HCT116 (cell line): Measurements from ENCODE around the gene CENPX. TPM values are rescaled to one million over a fixed set of nuclear protein-coding genes. Genes with fewer than 3 reads are reported as not detected.

ENCODE experiments used
- ATAC-seq: fragments of 200-7000 bp; cut with Tn5 transposase; 2 replicates; pipeline ENCODE4 v1.9.1; 2020; ENCODE audit warnings: mild to moderate bottlenecking, moderate library complexity
- BruUV-seq: library from RNA; stranded (reverse); fragments of 400-500 nt; replicated peaks from 2 replicates; lab custom pipeline; 2021; lab: Mats Ljungman, UMichigan
- CTCF ChIA-PET: fragments of 300-600 bp; sonication (Branson Sonifier 250); formaldehyde crosslinking; loops from one replicate; lab custom pipeline; 2021; ENCODE audit warnings: antibody characterized with exemption; lab: Charles Lee
- POLR2A ChIA-PET: fragments of 300-600, 350-600 bp; sonication (Branson Sonifier 250); formaldehyde crosslinking; loops from one replicate; lab custom pipeline; 2021; ENCODE audit warnings: antibody characterized with exemption; lab: Charles Lee
- RAD21 ChIA-PET, 2 experiments: fragments of 300-600 bp; sonication (Branson Sonifier 250); formaldehyde crosslinking; loops; one replicate each; lab custom pipeline; 2023; ENCODE audit warnings: low total read pairs in 2 of 2; ENCODE audit not compliant: uncharacterized antibody in 2 of 2, unreplicated experiment in 2 of 2, low non-redundant PET in 1 of 2; lab: Charles Lee
- DNase-seq: peaks from one replicate; pipeline ENCODE4 v3.0.0-alpha.2; 2010; ENCODE audit warnings: low read depth, low spot score
- H2AFZ ChIP-seq: fragments of 200-600 bp; shearing (Covaris generic), sonication (generic); 2 replicates; pipeline ENCODE4 v1.6.1; 2017; ENCODE audit warnings: low read depth, mixed run types, mixed read lengths, antibody characterized with exemption, low read length; ENCODE audit not compliant: poor library complexity, severe bottlenecking
- H3K27ac ChIP-seq: 2 replicates; pipeline ENCODE4 v1.5.1; 2012; ENCODE audit warnings: low read depth, low read length
- H3K27me3 ChIP-seq: fragments of 200-600 bp; sonication (generic); 2 replicates; pipeline ENCODE4 v1.6.1; 2016; ENCODE audit warnings: mixed run types, low read length, mixed read lengths; ENCODE audit not compliant: insufficient read depth
- H3K36me3 ChIP-seq, 2 experiments: fragments of 200-500 bp in 1 of 2; fragments of 200-600 bp in 1 of 2; sonication (Bioruptor generic) in 1 of 2; sonication (generic) in 1 of 2; 2 replicates each; pipeline versions ENCODE4 v1.5.1 to v1.6.1; 2014 to 2016; ENCODE audit warnings: low read length in 2 of 2, inconsistent platforms in 1 of 2, mixed read lengths in 1 of 2, mixed run types in 1 of 2; ENCODE audit not compliant: insufficient read depth in 2 of 2, control insufficient read depth in 1 of 2
- H3K4me1 ChIP-seq, 2 experiments: fragments of 200-600 bp in 1 of 2; sonication (generic) in 1 of 2; 2 replicates each; pipeline versions ENCODE4 v1.5.1 to v1.6.1; 2012 to 2017; ENCODE audit warnings: low read length in 2 of 2, inconsistent platforms in 1 of 2, mild to moderate bottlenecking in 1 of 2, mixed read lengths in 1 of 2, mixed run types in 1 of 2, moderate library complexity in 1 of 2; ENCODE audit not compliant: insufficient read depth in 2 of 2, control insufficient read depth in 1 of 2
- H3K4me2 ChIP-seq: fragments of 200-600 bp; sonication (generic); 2 replicates; pipeline ENCODE4 v1.6.1; 2017; ENCODE audit warnings: mixed run types, low read length, mixed read lengths
- H3K4me3 ChIP-seq, 2 experiments: fragments of 200-600 bp in 1 of 2; sonication (generic) in 1 of 2; replicated peaks in 1 of 2; 2 replicates each; pipeline ENCODE4 v1.5.1; 2011 to 2016; ENCODE audit warnings: low read length in 2 of 2, control low read depth in 1 of 2, low read depth in 1 of 2, mild to moderate bottlenecking in 1 of 2, mixed read lengths in 1 of 2, mixed run types in 1 of 2
- H3K79me2 ChIP-seq: fragments of 200-600 bp; sonication (generic); 2 replicates; pipeline ENCODE4 v1.6.1; 2017; ENCODE audit warnings: mild to moderate bottlenecking, mixed run types, low read length, moderate library complexity, mixed read lengths; ENCODE audit not compliant: insufficient read depth
- H3K9ac ChIP-seq: fragments of 200-600 bp; sonication (generic); 2 replicates; pipeline ENCODE4 v1.6.1; 2016; ENCODE audit warnings: low read length, mixed read lengths
- H3K9me2 ChIP-seq: fragments of 200-600 bp; sonication (generic), shearing (Covaris generic); 2 replicates; pipeline ENCODE4 v1.6.1; 2017; ENCODE audit warnings: mixed run types, mild to moderate bottlenecking, moderate library complexity; ENCODE audit not compliant: insufficient read depth
- H3K9me3 ChIP-seq, 2 experiments: fragments of 200-500 bp in 1 of 2; fragments of 200-600 bp in 1 of 2; sonication (Bioruptor generic) in 1 of 2; sonication (generic) in 1 of 2; 2 replicates each; pipeline ENCODE4 v1.6.1; 2014 to 2017; ENCODE audit warnings: low read length in 2 of 2, mixed read lengths in 2 of 2, inconsistent platforms in 1 of 2, low read depth in 1 of 2, mild to moderate bottlenecking in 1 of 2, mixed run types in 1 of 2, moderate library complexity in 1 of 2; ENCODE audit not compliant: control insufficient read depth in 1 of 2, insufficient read depth in 1 of 2
- H4K20me1 ChIP-seq: fragments of 200-600 bp; sonication (generic), shearing (Covaris generic); 2 replicates; pipeline ENCODE4 v1.6.1; 2017; ENCODE audit warnings: mixed run types, mild to moderate bottlenecking, moderate library complexity; ENCODE audit not compliant: insufficient read depth
- CBX3 ChIP-seq: IDR thresholded peaks from 2 replicates; pipeline ENCODE4 v1.6.1; 2012; ENCODE audit warnings: low read depth
- CEBPB ChIP-seq: IDR thresholded peaks from 2 replicates; pipeline ENCODE4 v1.6.1; 2012; ENCODE audit warnings: low read depth
- EGR1 ChIP-seq: IDR thresholded peaks from 2 replicates; pipeline ENCODE4 v1.6.1; 2012; ENCODE audit warnings: low read depth
- ELF1 ChIP-seq: IDR thresholded peaks from 2 replicates; pipeline ENCODE4 v1.6.1; 2012; ENCODE audit warnings: low read depth, borderline replicate concordance
- REST ChIP-seq: IDR thresholded peaks from 2 replicates; pipeline ENCODE4 v1.6.1; 2012; ENCODE audit warnings: low read depth
- SIN3A ChIP-seq: IDR thresholded peaks from 2 replicates; pipeline ENCODE4 v1.6.1; 2012; ENCODE audit warnings: low read depth
- ZNF274 ChIP-seq: fragments of 200-500 bp; sonication (Bioruptor generic); IDR thresholded peaks from 2 replicates; pipeline ENCODE4 v1.6.1; 2014; ENCODE audit warnings: mild to moderate bottlenecking, low read depth, low read length, inconsistent platforms
- intact Hi-C: fragments of 100-400 bp; cut with micrococcal nuclease; formaldehyde crosslinking; loops from 2 replicates; pipeline ENCODE4 v1.10.0; 2022
- total RNA-seq: library from RNA; stranded (reverse); gene quantifications from one replicate; pipeline ENCODE4 v1.2.1, GENCODE V29; 2021; ENCODE audit not compliant: unreplicated experiment
- TF ChIP-seq, protein P1 (sequence below): IDR thresholded peaks from 2 replicates; pipeline ENCODE4 v1.6.1; 2012
- TF ChIP-seq, protein P2 (sequence below): IDR thresholded peaks from 2 replicates; pipeline ENCODE4 v1.6.1; 2012

Gene CENPX
- total RNA-seq, 1 experiment from 2014 or later = 184 TPM

DNA sequence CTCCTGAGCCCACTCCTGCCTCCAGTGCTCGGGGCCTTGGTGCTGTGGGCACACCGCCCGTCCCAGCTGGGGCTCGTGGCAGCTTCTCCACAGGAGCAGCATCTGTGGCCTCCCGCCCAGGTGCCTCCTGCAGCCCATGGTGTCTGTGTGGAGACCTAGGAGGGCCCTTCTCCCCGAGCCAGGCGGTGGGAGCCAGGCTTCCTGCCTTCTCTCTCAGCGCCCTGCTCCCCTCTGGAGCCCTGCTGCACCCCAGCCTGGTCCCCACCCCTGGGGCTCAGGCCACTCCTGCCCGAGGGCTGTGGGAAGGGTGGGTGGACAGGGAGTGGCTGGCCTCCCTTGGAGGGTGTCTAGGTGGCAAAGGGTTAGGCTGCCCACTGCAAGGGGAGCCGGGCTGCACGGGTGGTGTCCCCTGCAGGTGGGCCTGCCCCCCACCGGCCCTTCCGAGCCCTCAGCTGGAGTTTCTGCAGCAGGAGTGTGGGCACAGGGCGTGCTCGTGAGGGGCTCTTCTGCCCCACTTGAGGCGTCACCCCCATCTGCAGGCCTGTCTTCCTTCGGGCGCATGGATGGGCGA, 11.0 kb downstream of the CENPX start:
- no peaks in the 10 kb centered on the region for H3K79me2 ChIP-seq
- CTCF ChIA-PET = interaction anchor here (1.1 kb wide), 1 partner anchor 8 kb away, joined by 4 read pairs; no protein-coding TSS in a partner anchor
- no peaks in the 10 kb centered on the region for H4K20me1 ChIP-seq
- H3K27me3 ChIP-seq = no peaks in the 10 kb centered on the region
- no TSS peak for BruUV-seq
- no peaks in the 10 kb centered on the region for H3K9me3 ChIP-seq
- H3K4me1 ChIP-seq = no peaks in the 10 kb centered on the region
- no peak overlapping the region for H3K4me3 ChIP-seq
- H3K4me2 ChIP-seq = no peak overlapping the region
- H3K36me3 ChIP-seq = no peaks in the 10 kb centered on the region
- ATAC-seq (no peak), DNase-seq (no peak)
- RAD21 ChIA-PET = no interaction called here
- H3K9ac ChIP-seq = no peak overlapping the region
- H2AFZ ChIP-seq = no peak overlapping the region
- H3K27ac ChIP-seq = no peak overlapping the region
- POLR2A ChIA-PET = no interaction called here
- intact Hi-C loops = no loop called here
- H3K9me2 ChIP-seq = no peaks in the 10 kb centered on the region
- no peak for TF ChIP-seq EGR1
- TF ChIP-seq, protein P1, sequence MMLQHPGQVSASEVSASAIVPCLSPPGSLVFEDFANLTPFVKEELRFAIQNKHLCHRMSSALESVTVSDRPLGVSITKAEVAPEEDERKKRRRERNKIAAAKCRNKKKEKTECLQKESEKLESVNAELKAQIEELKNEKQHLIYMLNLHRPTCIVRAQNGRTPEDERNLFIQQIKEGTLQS = no peak
- no peak for TF ChIP-seq CEBPB
- TF ChIP-seq, protein P2, sequence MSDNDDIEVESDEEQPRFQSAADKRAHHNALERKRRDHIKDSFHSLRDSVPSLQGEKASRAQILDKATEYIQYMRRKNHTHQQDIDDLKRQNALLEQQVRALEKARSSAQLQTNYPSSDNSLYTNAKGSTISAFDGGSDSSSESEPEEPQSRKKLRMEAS = no peak
- no peak for TF ChIP-seq REST
- no peak for TF ChIP-seq ELF1
- no peak for TF ChIP-seq CBX3
- no peak for TF ChIP-seq ZNF274
- TF ChIP-seq SIN3A = no peak
